SK-N-MC (cell line): ENCODE results near the gene DMAC2.

Experiments used
- DNase-seq: peaks from one replicate; pipeline ENCODE4 v3.0.0-alpha.2; 2011; ENCODE audit warnings: low read depth, low spot score
- H3K27ac ChIP-seq: fragments of 200-600 bp; sonication (generic); 2 replicates; pipeline ENCODE4 v1.5.1; 2016; ENCODE audit warnings: mixed run types
- H3K36me3 ChIP-seq: fragments of 200-600 bp; sonication (generic); 2 replicates; pipeline ENCODE4 v1.6.1; 2017; ENCODE audit warnings: antibody characterized with exemption, low read length, mixed read lengths; ENCODE audit not compliant: insufficient read depth
- H3K4me3 ChIP-seq: fragments of 200-600 bp; sonication (generic); 2 replicates; pipeline ENCODE4 v1.5.1; 2016
- H3K9ac ChIP-seq: fragments of 200-600 bp; sonication (generic); 2 replicates; pipeline ENCODE4 v1.8.0; 2017; ENCODE audit warnings: mixed run types, mixed read lengths; ENCODE audit not compliant: insufficient read length
- H3K9me3 ChIP-seq: fragments of 200-600 bp; sonication (generic); 2 replicates; pipeline ENCODE4 v1.6.1; 2017; ENCODE audit warnings: low read depth, mild to moderate bottlenecking, antibody characterized with exemption, low read length, moderate library complexity, mixed read lengths
- EZH2 ChIP-seq: fragments of 200-600 bp; sonication (generic); IDR thresholded peaks from one replicate; pipeline ENCODE4 v1.6.1; 2017; ENCODE audit warnings: antibody characterized with exemption
- FOXP2 ChIP-seq: optimal IDR thresholded peaks from 2 replicates; pipeline ENCODE3; 2011; ENCODE audit warnings: mild to moderate bottlenecking, moderate library complexity; ENCODE audit not compliant: insufficient read depth; ENCODE audit errors: extremely low read length, control extremely low read depth
- POLR2AphosphoS5 ChIP-seq: IDR thresholded peaks from 2 replicates; pipeline ENCODE4 v1.6.1; 2012; ENCODE audit warnings: mild to moderate bottlenecking, low read depth, low read length, borderline replicate concordance

The DMAC2 gene

DNA sequence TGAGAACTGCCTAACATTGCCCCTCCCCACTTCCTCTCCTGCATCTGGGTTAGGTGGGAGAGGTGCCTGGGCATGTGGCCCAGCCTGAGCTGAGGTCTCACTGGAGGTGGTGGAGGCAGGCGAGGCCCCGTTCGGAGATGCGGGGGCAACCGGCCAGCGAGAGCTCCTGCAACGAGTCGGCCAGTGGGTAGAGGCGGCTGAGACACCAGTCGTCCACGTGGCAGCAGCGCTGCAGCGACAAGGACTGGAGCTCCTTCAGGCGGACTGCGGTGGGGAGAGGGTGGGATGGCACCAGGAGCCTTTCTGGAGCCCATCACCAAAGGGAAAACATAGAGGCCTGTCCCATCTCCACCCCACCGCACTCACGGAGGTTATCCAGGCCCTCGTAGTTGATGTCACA, 6.5 kb downstream of the DMAC2 start:
- Histone ChIP-seq H3K36me3 (peaks cover 36% of the 10 kb centered on the region; the same call in 1 of the 2 replicates), H3K9me3 (no peaks in the 10 kb centered on the region), H3K27ac (no peak overlapping the region), H3K4me3 (no peak overlapping the region), H3K9ac (no peak overlapping the region)
- TF ChIP-seq EZH2, result no peak
- TF ChIP-seq FOXP2, result no peak
- TF ChIP-seq POLR2AphosphoS5, result no peak
- no peak for DNase-seq

DNA sequence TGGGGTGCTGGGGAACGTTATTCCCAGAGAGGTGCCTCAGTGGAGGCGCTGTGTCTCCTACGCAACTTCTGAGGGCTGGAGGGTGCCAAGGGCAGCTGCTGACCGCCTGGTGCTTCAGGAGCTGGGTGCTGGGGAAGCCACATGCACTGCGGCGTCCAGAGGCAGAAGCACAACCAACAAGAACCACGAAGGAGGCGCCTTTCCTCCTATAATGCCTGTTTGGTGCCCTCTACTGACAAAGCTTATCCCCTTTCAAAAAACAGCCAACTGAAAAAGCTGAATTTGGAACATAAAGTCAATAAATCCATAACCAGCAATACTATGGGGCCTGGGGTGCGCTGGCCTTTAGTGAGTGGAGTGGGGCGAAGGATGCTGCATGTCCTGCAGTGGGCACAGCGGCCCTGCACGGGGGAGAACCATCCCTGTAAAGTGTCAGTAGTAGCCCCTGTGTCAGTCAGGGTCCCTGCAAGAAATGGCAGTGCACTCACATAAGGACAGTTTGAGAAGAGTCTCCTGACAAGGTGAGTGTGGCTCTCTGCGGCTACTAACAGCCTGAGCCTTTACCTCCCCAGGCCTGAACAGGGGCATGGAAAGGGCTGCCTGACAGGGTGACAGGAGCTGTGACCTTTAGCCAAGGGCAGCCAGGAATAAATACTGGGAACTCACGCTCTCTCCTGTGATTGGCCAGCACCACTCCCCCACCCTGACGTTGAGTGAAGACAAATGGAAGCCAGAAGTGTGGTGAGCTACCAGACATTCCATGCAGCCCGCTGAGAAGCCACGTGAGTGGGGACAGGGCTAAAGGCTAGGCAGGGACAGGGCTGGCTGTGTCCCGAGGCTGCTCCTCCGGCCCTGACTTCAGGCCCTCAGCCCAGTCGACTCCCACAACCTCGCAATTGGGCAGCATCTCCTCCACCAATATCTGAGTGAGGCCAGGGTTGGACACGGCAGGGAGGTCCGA, 8.0 kb downstream of the DMAC2 start:
- Histone ChIP-seq H3K9ac (no peak overlapping the region), H3K27ac (0 out of 2 replicates have a peak overlapping the region, but pooled peaks have one; percentile 42), H3K4me3 (no peak overlapping the region), H3K9me3 (no peaks in the 10 kb centered on the region), H3K36me3 (peaks cover 32% of the 10 kb centered on the region; the same call in 1 of the 2 replicates)
- no peak for DNase-seq
- TF ChIP-seq EZH2 (no peak), FOXP2 (no peak)

DNA sequence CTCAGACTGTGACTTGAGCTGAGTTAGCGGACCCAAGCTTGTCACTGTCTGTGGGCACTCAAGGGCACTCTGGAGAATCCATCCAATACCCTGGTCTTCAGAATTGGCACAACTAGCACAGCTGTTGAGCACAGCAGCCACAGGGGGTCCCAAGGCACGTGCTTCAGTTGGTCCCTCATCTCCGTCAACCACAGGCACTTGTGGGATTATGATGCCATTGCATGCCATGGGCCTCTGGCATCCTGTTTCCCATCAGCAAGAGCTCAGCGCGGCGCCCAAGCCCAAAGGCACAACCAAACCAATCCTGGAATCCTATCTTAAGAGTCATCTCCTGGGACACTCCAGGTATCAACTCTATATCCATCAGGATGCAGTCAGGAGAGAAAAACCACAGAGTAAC, 8.8 kb downstream of the DMAC2 start:
- 0 out of 2 replicates have a peak overlapping the region, but pooled peaks have one; percentile 42 for H3K27ac ChIP-seq
- H3K9ac ChIP-seq, result no peak overlapping the region
- no peak overlapping the region for H3K4me3 ChIP-seq
- H3K36me3 ChIP-seq, result peaks cover 25% of the 10 kb centered on the region; the same call in 1 of the 2 replicates
- no peak for TF ChIP-seq POLR2AphosphoS5
- no peak for TF ChIP-seq FOXP2
- TF ChIP-seq EZH2, result no peak
- DNase-seq, result no peak
- no peaks in the 10 kb centered on the region for H3K9me3 ChIP-seq

DNA sequence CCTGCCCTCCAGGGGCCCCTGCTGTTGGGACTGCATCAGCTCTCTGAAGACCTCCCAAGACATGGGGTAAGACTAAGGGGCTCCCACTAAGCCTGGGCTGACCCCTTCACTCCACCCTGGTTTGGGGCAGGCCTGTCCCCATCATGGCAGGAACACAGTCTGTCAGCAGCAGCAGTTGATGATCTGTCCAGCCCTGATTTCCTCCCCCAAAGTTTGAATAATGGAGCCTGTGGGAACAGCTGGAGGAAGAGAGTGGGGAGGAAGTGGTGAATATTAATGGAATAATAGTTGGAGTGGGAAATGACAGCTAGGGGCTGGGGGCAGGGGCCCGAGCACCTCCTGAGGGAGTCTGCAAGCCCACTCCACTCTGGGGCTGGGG, 11.2 kb downstream of the DMAC2 start:
- no peak for DNase-seq
- no peak overlapping the region for H3K9ac ChIP-seq
- H3K9me3 ChIP-seq, result no peaks in the 10 kb centered on the region
- H3K27ac ChIP-seq, result peak overlapping the region; percentile 15; the same call in 1 of the 2 replicates
- TF ChIP-seq FOXP2 (no peak), POLR2AphosphoS5 (no peak), EZH2 (no peak)
- H3K36me3 ChIP-seq, result peaks cover 25% of the 10 kb centered on the region; the same call in 1 of the 2 replicates
- peak overlapping the region; percentile 49 for H3K4me3 ChIP-seq

DNA sequence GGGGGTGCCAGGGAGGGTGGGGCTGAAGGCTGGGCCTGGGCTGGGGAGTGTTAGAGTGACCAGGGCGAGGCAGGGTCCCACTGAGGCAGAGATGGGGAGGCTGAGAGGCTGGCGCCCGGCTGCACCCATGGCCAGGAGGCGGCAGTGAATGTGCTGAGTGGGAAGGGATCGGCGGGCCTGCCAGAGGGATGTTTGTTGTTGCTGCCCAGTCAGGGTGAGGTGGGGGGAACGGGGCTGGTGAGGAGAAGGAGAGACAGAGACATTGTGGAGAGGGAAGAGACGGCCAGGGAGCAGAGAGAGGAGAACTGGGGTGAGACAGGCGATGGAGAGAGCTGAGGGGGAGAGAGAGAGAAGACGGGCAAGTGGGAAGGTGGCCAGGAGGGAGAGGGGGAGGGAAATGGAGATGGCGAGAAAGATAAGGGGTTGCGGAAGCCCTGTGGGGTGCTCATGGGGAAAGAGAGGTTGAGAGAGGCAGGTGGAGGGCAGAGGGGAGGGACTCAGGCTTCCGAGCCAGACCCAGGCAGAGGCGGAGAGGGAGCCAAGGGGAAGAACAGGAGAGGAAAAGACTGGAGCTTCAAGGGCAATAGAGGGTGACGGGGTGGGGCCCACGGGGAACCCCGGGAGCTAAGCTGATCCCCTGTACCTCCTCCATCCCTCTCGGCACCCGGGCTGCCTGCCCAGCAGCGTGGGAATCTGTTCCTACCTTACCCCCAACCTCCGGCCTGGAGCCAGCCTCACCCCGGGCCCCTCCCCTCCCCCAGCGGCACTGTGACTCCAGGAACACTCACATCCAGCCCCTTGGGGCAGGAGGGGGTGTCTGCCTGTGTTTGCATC, 11.8 kb downstream of the DMAC2 start:
- Histone ChIP-seq H3K9me3 (no peaks in the 10 kb centered on the region), H3K9ac (no peak overlapping the region), H3K27ac (0 out of 2 replicates have a peak overlapping the region, but pooled peaks have one; percentile 15), H3K4me3 (peak overlapping the region; percentile 49), H3K36me3 (peaks cover 19% of the 10 kb centered on the region; the same call in 1 of the 2 replicates)
- DNase-seq, result no peak
- TF ChIP-seq POLR2AphosphoS5, result no peak
- no peak for TF ChIP-seq FOXP2
- TF ChIP-seq EZH2, result no peak

DNA sequence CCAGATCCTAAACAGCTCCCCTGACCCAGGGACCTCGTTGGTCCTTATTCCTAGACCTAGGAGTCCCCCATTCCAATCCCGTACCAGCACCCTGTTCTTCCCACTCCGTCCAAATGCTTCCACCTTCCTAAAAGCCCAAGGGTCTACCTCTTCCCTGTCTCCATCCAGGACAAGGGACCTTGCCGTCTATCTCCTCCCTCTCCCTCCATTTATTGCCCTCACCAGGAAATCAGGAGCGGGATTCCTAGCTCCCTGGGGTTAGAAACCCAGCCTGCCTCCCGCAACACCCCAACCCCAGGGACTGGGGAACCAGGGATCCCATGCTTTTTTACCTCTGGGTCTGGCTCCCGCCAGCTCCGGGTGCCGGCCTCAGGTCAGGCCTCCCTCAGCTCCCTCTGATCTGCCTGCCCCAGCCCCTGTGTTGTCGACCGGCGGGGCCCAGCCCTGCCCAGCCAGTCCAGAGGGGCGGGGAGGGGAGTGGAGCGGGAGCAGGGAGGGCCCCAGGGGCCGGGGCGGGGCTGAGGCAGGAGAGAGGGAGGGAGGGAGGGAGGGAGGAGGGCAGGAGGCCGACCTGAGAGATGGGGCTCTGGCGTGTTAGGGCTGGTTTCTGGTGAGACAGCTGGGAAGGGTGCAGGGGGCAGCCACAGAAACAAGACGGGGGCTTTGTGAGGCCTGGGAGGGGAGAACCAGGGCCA, 12.6 kb downstream of the DMAC2 start, which contains the start of gene B3GNT8:
Gene B3GNT8 (minus strand): TSS at position 423 of the 695 bp plus-strand sequence. CDS start 596 bp downstream, outside the sequence.
- DNase-seq, result no peak
- no peak for TF ChIP-seq EZH2
- TF ChIP-seq POLR2AphosphoS5, result 0 out of 2 replicates have a peak, but pooled peaks have one; percentile 35
- Histone ChIP-seq H3K36me3 (peaks cover 11% of the 10 kb centered on the region; the same call in 1 of the 2 replicates), H3K4me3 (peak within 1 kb of the TSS; percentile 49), H3K9me3 (no peaks in the 10 kb centered on the region), H3K27ac (no peak within 1 kb of the TSS), H3K9ac (peak within 1 kb of the TSS; percentile 53)

DNA sequence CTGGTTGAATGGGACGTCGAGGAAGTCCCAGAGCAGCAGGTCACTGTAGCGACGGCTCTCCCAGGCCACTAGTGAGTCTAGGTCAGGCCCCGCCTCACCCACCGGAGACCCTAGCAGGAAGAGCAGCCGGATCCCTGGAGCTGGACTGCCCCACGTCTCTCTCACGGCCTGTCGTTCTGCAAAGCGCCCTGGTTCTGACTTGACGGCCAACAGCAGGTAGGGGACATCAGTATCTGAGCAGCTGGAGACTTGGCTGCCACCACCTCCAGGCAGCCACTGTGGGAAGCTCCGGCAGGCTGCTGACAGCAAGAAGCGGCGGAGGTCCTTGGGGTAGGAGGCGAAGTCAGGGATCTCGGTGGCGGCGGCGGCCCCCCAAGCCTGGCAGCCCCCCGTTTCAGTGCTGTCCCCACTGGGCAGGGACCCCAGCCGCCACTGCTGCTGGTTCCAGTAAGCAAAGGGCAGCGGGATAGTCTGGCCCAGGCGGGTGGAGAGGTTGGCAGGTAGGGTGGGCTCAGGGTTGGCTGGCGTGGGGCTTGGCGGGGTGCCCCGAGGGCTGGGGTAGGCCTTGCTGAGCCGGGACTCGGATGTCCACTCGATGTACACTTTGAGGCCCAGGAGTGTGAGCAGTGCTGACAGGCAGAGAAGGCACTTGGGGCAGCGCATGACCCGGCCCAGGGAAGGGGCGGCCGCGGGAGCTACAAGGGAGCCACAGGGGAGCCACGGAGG, 13.4 kb downstream of the DMAC2 start:
- no peak overlapping the region for H3K9ac ChIP-seq
- H3K27ac ChIP-seq, result no peak overlapping the region
- no peak for DNase-seq

More for the DNA sequence above, 13.4 kb downstream of the DMAC2 start:
- no peaks in the 10 kb centered on the region for H3K9me3 ChIP-seq
- peaks cover 5% of the 10 kb centered on the region; the same call in 1 of the 2 replicates for H3K36me3 ChIP-seq
- no peak for TF ChIP-seq FOXP2
- TF ChIP-seq POLR2AphosphoS5, result no peak
- TF ChIP-seq EZH2, result no peak
- no peak overlapping the region for H3K4me3 ChIP-seq
